Omental fat pad (tissue), 4 donors: Measurements from ENCODE around the gene OR6K3. TPM values are rescaled to one million over a fixed set of nuclear protein-coding genes. Genes with fewer than 3 reads are reported as not detected.

Experiments used
- ATAC-seq: fragments of 150-250 bp; one replicate; pipeline ENCODE4 v1.9.1; 2016; ENCODE audit warnings: mild to moderate bottlenecking, moderate library complexity; ENCODE audit not compliant: low FRiP score
- DNase-seq: peaks from one replicate; pipeline ENCODE4 v3.0.0-alpha.2; 2019; ENCODE audit warnings: low spot score
- total RNA-seq, 4 donors: library from RNA; depleted of rRNA; stranded (reverse); fragments of >200 nt; gene quantifications; one replicate each; pipeline ENCODE4 v1.1.0, GENCODE V29; 2016
- TF ChIP-seq, protein P1 (sequence below), 3 donors: fragments of 450-650 bp; IDR thresholded peaks; one replicate each; pipeline ENCODE4 v1.5.1; 2016 to 2017; ENCODE audit warnings: antibody characterized with exemption in 3 of 3, mild to moderate bottlenecking in 3 of 3, moderate library complexity in 2 of 3

Gene OR6K3
- total RNA-seq, 4 donors from 2014 or later, result not detected

DNA sequence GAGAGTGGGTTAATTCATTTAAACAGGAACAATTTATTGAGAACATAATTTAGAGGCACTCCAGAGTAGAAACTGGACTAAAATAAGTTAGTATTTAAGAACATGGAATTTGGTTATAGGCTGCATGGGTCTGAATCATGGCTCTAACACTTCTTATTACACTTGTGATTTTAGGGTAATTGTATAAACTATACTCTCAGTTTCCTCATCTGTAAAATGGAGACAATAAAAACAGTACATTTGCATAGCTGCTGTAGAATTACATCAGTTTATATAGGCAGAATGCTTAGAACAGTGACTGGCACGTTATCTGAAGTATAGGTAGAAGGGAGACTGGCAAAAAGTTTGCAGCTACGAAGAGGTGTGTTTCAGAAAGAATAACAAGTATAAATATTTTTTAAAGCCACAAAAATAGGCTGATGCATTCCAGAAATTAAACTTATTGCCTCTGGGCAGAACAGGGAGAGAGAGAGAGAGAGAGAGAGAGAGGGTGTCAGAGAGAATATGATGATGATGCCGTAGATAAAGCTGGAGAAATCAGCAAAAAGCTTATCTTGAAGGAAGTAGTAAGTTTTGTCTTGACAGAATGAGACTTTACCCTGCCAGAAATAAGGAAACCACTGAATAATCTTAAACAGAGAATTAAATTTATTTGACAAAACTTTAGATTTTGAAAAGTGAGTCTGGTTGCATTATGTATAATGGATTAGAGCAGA lies 8.1 kb upstream of the OR6K3 start:
- DNase-seq, result no peak
- TF ChIP-seq, protein P1, sequence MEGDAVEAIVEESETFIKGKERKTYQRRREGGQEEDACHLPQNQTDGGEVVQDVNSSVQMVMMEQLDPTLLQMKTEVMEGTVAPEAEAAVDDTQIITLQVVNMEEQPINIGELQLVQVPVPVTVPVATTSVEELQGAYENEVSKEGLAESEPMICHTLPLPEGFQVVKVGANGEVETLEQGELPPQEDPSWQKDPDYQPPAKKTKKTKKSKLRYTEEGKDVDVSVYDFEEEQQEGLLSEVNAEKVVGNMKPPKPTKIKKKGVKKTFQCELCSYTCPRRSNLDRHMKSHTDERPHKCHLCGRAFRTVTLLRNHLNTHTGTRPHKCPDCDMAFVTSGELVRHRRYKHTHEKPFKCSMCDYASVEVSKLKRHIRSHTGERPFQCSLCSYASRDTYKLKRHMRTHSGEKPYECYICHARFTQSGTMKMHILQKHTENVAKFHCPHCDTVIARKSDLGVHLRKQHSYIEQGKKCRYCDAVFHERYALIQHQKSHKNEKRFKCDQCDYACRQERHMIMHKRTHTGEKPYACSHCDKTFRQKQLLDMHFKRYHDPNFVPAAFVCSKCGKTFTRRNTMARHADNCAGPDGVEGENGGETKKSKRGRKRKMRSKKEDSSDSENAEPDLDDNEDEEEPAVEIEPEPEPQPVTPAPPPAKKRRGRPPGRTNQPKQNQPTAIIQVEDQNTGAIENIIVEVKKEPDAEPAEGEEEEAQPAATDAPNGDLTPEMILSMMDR (IDR thresholded peaks at IDR 0.05), result no peak
- no peak for ATAC-seq

DNA sequence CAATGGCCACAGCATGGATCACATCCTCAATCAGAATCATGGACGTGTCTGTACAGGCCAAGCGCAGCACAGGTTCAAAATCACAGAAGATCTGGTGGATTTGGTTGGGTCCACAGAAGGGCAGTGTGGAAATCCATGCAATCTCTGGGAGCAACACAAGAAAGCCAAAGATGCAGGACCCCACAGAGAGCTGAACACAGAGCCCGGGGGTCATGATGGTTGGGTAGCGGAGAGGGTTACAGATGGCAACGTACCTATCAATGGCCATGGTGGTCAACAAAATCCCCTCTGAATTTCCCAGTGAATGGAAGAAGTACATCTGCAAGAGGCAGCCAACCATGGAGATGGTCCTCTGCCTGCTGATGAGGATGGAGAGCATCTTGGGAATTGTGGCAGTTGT lies 3.9 kb upstream of the OR6K3 start:
- DNase-seq, result no peak
- TF ChIP-seq, protein P1 (IDR thresholded peaks at IDR 0.05), result no peak
- ATAC-seq, result no peak

DNA sequence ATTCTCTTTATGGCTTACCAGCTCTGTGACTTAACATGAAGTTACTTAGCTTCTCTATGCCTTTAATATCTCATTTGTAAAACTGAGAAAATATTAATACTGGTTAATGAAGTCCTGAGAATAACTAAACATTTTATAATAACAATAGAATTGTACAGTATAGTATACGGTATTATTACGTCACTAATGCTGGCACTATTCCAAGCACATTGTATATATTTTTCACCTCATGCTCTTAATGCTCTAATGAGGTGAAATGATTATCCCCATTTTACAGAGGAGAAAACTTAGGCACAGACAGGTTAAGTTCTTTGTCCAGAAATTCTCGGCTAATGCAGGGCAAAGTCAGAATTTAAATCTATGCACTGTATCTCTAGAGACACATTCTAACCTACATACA lies 856 bp downstream of the OR6K3 start:
- ATAC-seq (no peak), DNase-seq (no peak)
- TF ChIP-seq, protein P1 (IDR thresholded peaks at IDR 0.05), result no peak

- no peak for ATAC-seq
- DNase-seq, result no peak
- TF ChIP-seq, protein P1 (IDR thresholded peaks at IDR 0.05), result no peak
These were observed 3.2 kb downstream of the OR6K3 start for GRCh38 chr1:158717344-158717743.

DNA sequence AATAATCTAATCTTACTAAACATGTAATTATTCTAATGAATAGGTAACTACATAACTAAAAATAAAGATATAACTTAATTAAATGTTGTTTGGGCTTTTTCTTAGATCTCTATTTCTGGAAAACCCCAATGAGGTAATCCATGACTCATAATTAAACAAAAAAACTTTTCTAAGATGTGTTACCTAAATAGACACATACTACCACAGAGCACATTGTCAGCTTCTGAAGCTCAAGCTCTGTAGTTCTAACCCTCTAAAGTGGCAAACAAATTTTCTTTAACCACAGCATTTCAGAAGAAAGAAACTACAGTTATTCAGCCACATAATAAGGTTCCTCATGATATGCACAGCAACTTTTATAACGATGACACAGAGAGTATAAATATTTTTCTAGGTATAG lies 4.2 kb downstream of the OR6K3 start:
- TF ChIP-seq, protein P1 (IDR thresholded peaks at IDR 0.05), result no peak
- ATAC-seq (no peak), DNase-seq (no peak)

DNA sequence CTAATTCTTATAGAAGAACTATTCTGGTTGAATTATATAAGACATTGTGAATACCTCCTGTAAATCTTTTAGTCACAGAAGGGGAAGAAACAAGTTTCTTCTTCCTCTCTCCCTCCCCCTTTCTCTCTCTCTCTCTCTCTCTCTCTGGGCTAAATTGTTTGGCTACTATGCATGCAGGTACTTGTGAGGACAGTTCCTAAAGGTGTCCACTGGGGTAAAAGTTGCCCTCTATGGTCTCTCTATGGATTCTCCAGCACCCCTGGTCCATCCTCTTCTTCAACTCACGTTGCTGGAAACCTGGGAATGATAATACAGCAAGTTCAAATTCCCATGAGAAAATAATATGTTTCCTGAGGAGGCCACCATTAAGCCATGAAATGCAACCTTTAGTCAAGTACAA lies 5.8 kb downstream of the OR6K3 start:
- DNase-seq (no peak), ATAC-seq (no peak)
- TF ChIP-seq, protein P1 (IDR thresholded peaks at IDR 0.05), result no peak

- ATAC-seq (no peak), DNase-seq (no peak)
- TF ChIP-seq, protein P1 (IDR thresholded peaks at IDR 0.05), result no peak
These were observed 9.4 kb downstream of the OR6K3 start for GRCh38 chr1:158711098-158711497.
